Stimulated activated CD8-positive, alpha-beta memory T cell treated with anti-CD3 and anti-CD28 coated beads, Interleukin-15, amount 100 ng/mL, for 4 hours (primary cell): ENCODE measurements around the gene CYP1A2.
"Not testable (repeated sequence)": the region's sequence is repeated elsewhere in the genome, so short reads cannot be mapped to it uniquely, and the experiment has no call there.

ENCODE experiments used
- DNase-seq, 2 donors: peaks; one replicate each; pipeline ENCODE4 v3.0.0-alpha.2; 2020; ENCODE audit warnings: low read depth in 2 of 2

Gene CYP1A2

DNA sequence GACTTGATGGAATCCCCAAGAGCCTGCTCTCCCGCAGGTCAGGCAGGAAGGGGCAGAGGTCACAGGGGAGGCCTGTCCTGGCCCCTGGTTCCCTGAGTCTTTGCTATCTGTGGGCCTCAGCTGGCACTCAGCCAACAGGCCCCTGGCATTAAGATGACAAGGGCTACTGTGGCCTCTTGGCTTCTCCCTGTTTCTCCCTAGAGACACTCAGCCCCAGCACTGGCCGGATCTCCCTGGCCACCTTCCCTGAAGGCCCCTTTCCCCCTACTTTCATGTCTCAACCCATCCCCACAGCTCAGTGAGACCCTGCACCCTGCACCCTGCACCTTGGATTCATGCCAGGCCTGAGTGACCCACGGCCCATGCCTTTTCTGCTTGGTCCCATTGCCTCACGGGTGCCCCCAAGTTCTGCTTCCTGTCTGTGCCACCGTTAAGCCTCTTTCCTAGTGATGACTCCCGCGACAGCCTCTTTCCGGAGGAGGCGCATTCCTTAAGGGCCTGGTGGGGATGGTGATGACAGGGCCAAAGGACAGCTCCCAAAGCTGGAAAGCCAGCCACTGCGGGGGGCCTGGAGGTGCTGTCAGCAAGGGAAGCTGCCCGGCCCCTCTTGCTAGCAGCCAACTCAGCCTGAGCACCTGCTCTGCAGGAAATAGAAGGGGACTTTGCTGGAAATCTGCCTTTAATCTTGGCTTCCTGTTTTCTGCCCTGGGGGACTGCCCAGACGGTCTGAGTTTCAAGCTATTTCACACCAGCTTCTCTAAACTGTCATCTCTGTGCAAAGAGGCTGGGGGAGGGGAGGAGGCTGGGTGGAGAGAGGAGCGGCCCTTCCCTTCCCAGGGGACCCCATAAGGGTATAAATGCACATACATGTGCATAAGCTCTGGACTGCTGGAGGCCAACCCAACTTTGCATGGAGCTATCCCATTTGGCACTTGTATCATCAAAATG, 28.4 kb downstream of the CYP1A2 start:
- DNase-seq, result no peak

DNA sequence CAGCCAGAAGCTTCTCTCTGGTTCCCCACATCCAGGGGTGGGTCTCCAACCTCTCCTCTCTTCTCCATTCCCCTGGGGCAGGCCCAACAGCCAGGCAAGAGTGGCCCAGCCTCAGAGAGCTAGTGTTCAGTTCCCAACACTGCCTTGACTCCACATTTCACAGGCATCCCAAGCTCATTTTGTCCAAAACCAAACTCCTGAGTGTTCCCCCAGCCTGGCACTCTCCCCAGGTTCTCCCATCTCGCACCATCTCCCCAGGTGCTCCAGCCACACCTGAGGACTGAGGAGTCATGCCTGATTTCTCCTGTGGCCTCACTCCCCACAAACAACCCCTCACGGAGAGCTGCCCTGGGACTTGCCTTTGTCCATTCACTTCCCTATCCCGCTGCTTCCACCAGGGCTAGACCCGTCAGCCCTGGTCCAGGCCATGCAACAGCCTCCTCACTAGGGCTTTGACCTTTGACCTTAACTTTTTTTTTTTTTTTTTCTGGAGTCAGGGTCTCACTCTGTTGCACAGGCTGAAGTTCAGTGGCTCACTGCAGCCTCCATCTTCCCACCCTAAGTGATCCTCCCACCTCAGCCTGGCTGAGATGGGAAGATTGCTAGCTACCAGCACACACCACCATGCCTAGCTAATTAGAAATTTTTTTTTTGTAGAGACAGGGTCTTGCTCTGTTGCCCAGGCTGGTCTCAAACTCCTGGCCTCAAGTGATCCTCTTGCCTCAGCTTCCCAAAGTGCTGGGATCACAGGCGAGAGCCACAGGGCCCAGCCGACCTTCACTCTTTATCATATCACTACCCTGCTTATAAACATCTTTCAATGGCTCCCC, 29.3 kb downstream of the CYP1A2 start:
- DNase-seq, result no peak

DNA sequence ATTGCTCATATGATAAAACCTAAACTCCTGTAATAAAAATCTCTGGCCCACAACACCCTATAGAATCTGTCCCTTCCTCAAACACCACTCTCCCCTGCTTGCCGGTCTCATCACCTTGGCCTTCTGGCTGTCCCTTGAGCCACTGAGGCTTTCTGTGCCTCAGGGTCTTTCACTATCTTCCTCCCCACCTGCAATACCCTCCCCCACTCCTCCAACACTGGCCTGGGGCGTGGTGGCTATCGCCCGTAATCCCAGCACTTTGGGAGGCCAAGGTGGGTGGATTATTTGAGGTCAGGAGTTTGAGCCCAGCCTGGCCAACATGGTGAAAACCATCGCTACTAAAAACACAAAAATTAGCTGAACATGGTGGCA, 29.9 kb downstream of the CYP1A2 start:
- DNase-seq, result no peak

DNA sequence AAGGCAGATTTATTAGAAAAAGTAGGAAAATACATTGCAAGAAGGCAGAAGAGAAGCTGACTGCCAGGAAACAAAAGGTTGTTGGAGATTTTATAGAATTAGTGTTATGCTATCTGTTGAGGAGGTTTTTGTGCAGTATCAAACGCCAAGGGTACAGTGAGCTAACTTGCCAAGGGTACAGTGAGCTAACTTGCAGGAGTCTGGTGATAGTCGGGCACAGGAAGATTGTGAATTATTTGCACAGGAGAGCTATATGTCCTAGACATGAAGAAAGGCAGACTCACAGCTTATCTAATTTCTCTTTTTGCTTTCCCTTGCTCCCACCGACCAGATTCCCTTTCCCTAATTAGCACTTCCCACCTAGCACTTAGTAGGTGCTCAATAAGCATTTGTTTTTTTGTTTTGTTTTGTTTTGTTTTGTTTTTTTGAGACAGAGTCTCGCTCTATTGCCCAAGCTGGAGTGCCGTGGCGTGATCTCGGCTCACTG, 30.6 kb downstream of the CYP1A2 start:
- no peak for DNase-seq

DNA sequence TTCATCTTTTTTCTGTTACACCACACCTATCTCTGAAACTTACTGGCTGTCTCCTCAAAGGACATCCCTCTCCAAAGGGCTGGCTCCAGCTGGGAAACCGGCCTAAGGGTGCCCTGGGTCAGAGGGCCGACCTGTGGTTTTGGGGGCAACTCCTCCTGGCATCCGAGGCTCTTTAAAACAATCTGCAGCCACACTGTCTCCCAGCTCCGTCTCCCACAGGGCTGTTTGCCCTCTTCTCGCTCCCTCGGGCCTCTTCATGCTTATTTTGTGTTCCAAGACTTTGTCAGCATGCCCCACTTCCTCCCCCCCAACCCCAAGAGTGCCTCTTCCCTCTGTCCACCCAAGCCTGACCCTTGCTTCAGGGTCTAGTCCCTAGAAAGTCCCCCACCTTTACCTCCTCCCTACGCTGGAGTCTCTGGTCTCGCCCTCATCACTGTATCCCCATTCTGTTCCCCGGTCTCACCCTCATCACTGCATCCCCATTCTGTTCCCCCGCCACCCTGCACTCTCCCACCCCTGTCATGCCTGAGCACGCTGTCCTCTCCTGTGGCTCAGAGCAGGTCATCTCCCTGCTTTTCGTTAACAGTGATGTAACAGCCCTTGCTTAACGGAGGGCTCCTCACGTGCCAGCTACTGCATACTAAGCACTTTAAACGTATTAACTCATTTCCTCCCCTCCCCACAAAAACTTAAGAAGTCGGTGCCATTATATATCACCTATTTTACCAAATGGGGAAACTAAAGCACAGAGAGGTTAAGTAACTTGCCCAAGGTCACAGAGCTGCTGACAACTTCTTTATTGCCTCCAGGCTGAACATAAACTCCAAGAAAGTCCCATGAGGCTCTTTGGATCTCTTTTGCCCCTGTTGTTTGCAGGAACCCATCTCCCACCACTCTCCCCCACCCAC, 32.1 kb downstream of the CYP1A2 start:
- DNase-seq, result no peak

DNA sequence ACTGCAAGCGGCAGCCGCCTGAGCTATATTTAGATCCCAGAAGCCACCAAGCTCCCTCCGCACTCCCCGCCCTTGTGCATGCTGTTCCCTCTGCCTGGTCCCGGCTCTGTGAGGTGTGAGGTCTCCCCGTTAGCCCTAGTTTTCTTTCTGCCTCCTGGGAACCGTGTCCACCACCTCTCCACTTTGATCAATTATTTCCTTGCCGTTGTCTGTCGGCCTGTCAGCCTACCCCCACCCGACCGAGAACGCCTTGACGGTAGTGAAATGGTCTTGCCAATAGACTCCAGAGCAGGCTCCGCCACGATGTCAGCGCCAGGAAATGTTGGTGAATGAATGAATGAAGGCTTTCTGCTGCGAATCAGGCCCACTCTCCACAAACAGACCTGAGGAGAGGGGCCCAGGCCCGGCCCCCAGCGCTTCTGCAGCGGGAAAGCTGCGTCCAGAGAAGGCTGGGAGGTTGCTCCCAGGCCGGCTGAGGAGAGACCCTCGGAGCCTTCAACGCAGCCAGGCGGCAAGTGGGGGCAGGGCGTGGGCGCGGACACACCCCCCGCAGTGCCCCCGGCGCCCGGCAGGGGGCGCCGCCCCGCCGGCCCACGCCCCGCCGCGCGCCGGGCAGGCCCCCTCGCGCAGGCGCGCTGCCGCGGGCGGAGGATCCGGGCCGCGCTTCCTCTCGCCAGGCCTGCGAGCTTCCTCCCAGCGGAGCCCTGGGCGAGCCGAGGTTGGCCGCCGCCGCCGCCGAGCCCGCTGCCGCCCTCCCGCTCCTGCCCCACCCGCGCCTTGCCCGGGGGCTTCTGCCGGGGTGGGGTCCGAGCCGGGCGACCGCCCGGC, 33.0 kb downstream of the CYP1A2 start, which contains the start of gene CSK:
Gene CSK (plus strand): TSS at position 650 of the 828 bp plus-strand sequence. CDS start 16,218 bp downstream, outside the sequence.
- peak; percentile 50 to 65 for DNase-seq

DNA sequence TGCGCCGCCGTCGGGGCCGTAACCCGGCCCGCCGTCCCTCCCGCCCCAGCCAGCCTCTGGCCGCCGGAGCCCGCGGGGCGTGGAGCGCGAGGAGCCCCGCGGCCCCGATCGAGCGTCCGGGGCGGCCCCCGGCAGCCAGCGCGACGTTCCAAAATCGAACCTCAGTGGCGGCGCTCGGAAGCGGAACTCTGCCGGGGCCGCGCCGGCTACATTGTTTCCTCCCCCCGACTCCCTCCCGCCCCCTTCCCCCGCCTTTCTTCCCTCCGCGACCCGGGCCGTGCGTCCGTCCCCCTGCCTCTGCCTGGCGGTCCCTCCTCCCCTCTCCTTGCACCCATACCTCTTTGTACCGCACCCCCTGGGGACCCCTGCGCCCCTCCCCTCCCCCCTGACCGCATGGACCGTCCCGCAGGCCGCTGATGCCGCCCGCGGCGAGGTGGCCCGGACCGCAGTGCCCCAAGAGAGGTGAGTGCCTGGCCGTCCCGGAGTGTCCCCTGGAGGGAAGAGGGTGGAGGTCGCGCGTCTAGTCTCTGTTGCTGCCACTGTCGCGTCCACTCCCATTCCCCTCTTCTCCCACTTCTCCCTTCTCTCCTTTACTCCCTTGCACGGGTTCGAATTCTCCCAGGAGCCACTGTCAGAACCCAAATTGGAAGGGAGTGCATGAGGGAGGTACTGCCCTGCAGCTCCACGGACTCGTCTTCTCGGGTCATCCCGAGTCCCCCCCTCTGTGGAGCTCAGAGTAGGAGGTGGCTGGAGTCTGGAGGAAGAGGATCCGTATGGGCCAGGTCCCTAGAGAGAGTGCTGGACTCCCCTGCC, 33.8 kb downstream of the CYP1A2 start:
- no peak for DNase-seq

DNA sequence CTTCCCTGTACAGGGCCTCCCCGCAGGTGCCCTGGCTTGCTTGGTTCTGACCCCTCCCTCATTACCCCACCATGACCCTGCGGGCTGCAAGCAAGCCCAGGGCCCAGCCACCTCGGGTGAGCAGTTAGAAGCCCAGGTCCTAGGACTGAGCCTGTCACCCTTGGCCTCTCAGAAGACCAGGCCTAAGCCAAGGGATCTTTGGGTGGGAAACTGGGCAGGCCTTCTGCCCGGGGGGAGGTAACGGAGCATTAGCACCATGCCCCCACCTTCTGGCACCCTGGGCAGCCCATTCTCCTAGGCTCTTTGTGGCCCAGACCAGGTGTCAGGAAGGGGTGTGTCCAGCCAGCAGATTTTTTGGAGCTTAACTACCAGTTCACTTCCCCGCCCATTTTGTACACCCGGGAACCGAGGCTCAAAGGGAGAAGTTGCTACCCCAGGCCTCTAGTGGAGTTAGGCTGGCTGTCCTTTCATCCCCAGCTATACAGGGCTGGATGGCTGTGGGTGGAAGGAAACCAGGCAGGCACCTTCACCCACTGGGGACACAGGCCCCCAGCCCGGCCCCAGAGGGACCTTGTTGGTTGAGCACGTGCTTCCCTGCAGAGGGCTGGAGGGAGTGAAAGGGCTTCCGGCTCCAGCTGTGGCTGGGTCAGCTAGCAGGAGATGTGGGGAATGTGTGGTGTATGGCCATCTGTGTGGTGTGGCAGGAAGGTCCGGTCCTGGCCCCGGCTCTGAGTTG, 34.6 kb downstream of the CYP1A2 start:
- DNase-seq, result no peak

DNA sequence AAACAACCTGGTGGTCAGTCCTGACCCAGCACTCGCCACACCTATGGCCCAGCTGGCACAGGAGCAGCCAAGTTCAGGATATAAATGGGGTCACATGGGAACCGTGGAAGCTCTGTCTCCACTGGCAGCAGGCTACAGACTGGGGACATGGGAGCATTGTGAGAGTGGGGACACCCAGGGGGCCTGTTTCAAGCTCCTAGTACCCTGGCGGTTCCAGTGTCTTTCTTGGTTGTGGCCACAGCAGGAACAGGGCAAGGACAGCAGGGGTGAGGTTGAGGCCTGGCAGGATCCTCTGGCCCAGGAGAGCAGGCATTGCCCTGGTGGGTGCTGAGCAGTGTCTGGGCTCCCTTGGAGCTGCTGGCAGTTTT, 35.1 kb downstream of the CYP1A2 start:
- DNase-seq, result no peak

DNA sequence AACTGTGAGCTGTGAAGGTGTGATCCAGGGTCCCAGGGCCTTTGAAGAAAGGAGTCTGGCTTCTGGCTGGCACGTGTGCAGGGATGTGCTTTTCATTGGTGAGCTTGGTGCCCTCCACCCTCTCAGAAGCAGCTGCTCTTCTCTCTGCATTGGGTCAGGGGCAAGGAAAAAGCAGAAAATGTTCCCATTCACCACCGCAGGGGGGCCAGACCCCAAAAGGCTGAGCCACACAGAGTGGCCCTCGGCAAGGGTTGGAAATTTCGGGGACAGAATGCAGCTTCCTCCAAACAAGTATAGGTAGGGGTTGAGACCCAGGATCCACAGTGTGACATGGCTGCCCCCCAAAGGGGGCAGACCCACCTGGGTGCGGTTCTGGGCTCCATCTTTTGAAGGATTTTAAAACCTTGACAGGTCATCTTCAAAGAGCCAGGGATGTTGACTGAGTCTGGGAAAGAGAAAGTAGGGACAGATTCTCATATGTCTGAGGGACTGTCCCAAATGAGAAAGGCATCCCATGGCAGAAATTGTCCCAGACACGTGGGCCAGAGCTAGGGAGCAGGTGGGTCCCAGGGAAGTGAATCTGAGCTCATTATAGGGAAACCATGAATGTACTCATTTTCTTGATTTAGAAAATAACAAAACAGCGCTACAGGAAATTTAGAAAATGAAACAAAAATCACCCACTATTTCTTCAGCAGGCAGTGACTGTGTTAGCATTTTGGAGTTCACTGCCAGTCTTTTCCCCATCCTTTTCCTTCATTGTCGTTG, 36.0 kb downstream of the CYP1A2 start:
- no peak for DNase-seq

DNA sequence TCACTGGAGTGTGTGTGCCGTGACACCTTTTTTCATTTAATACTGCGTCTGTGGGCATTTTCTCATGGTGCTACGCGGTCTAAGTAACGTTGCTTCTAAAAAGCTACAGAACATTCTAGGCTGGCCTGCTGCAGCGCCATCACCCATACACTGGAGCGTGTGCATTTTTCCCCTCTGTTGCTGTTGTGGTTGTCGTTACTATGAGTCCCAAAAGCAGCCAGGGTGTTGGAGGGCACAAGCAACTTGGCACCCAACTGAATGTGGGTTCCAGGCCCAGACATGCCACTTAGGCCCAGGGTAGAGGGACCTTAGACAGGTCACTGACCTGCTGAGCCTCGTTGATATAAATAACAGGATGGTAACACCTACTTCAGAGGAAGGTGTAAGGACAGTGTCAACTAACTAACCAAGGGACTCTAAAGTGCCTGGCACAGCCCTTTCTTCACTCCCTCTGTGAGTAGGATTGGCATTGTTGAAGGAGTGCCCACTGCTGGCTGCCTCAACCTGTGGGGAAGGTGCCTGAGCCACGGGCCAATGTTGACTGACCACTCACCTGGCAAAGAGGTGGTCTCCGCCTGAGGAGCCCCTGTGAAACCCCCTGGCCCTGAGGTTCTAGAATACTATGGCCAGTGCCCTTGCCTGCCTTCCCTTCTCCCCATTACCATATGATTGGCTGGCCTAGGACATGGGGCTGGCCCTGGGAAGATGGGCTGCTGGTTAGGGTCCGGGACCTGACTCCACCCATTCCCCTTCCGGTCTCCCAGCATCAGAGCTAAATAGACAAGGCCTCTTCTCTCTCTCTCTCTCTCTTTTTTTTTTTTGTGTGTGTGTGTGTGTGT, 36.8 kb downstream of the CYP1A2 start:
- no peak for DNase-seq

DNA sequence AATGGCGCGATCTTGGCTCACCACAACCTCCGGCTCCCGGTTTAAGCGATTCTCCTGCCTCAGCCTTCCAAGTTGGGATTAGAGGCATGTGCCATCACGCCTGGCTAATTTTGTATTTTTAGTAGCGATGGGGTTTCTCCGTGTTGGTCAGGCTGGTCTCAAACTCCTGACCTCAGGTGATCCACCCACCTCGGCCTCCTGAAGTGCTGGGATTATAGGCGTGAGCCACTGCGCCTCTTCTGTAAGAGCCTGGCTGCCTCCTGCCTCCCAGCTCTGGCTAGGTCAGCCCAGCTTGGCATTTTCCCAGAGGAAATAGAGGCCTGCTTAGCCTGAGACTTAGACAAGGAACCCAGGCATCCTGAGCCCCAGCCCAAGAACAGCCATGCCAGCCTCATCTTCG, 37.4 kb downstream of the CYP1A2 start:
- DNase-seq, result not testable (repeated sequence)

DNA sequence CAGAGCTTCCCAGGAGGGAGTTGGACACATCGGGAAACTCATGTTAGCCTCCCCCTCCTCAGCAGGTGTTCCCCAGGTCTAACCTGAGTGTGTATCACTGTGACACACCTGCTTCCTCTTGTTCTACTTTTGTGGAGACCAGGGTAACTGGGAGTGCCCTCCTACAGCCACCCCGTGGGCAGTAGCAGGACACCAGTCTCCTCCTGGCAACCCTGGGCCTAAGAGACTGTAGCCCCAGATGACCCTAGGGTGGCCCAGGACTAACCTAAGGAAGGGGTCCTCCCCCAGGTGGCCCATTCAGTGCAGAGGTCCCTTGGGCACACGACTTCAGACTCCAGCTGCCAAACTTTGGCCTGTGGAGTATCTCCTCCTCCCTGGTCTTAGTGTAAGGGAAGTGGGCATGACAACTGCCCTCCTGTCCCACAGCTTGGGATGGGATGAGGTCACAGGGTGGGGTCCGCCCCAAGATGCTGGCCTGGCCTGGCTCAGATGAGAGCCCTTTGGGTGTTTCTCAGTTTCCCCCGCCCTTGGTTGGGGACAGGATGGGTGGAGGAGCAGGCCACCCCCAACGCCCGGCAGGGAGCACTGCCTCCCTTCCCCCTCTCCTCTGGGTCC, 38.0 kb downstream of the CYP1A2 start:
- no peak for DNase-seq

DNA sequence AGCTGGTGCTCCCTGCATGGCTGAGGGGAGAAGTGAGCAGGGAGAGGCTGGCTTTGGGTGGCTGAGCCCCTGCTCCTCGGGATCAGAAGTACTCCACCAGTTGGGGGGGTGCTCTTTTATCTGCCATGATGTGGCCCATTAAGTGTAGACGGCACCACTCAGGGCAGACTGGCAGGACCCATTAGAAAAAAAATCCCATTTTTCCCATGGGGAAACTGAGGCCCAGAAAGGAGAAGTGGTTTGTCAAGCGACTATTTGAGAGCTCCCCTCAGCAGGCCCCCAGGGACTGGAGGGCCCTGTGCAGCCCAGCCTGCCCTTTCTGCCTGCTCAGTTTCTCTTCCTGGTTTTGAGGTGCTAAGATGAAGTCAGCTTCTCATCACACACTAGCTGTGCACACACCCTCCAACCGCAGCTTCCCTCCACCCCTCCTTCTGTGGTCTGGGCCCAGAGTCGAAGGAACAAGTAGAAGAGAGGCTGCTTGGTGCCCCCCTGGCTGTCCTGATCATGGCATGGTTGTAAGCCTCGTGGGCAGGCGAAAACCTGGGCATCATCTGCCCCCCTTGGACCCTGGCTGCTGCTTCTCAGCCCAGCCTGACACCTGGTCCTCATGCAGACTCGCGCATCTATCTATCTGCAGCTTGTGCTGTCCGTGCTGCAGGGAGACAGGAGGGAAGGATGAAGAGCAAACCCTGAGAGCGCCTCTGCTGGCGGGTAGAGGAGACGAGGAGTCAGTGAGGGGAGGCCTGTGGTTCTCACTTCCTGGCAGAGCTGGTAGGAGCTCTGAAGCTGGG, 38.8 kb downstream of the CYP1A2 start:
- DNase-seq, result peak; percentile 72 to 84

DNA sequence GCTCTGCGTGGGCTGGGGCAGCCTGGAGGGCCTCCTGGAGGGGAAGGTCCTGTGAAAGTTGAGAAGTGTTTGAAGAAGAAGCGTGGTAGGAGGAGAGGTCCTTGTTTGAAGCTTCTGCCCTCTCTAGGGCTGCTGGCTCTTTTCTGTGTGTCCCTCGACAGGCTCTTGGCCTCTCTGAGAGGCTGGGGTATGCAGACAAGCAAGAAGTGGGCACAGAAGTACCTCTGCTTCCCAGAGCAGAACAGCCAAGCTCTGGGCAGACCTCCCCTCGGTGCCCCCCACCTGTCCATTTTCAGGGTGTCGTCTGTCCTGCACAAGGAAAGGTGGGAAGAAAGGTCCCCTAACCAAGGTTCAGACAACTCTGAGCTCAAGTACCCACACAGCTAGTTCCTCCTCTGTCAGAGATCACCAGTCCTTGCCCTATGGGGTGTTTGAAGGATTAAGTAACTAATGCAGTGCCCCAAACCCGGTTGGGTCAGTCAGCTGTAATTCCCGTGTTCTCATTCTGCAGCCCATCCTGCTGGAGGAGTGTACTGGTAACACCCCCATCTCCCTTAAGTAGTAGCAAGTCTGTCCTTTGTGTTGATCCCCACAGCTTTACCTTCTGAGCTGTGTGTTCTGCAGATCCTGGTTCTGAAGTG, 39.5 kb downstream of the CYP1A2 start:
- DNase-seq, result no peak
